ENCODE results near the gene CAND2. TPM values are rescaled to one million over a fixed set of nuclear protein-coding genes. Genes with fewer than 3 reads are reported as not detected.

Gene CAND2
- under 1 TPM; 0.05 to 0.09 TPM for total RNA-seq

- H3K9me3 Mint-ChIP-seq (ENCODE audit: low read depth): no peaks in the 10 kb centered on the region
- no peak within 1 kb of the TSS for H3K27ac Mint-ChIP-seq
- DNase-seq (peak; percentile 38), ATAC-seq (peak; percentile 73)
- CTCF ChIA-PET: interaction anchor here (0.7 to 3.0 kb wide), 6 partner anchors 9 to 1155 kb away, joined by 3 to 15 read pairs (median 4); partner anchors contain the start of gene RPL32
- no peaks in the 10 kb centered on the region for H3K36me3 Mint-ChIP-seq
- peak within 1 kb of the TSS; percentile 26 for H3K4me3 Mint-ChIP-seq
- H3K4me1 Mint-ChIP-seq: peaks cover 3% of the 10 kb centered on the region
- H3K27me3 Mint-ChIP-seq: peaks cover 29% of the 10 kb centered on the region
These were observed at the start of gene CAND2 for GRCh38 chr3:12796171-12797123. TSS of gene CAND2 (plus strand) at chr3:12796680. CDS start at chr3:12796721, 41 bp downstream.

GRCh38 chr3:12748477-12748876 lies 48.0 kb upstream of the CAND2 start:
- Mint-ChIP-seq H3K27ac (no peak overlapping the region), H3K4me1 (peaks cover 11% of the 10 kb centered on the region), H3K27me3 (peaks cover 24% of the 10 kb centered on the region), H3K9me3 (ENCODE audit: low read depth) (no peaks in the 10 kb centered on the region), H3K36me3 (no peaks in the 10 kb centered on the region), H3K4me3 (no peak overlapping the region)
- ATAC-seq (no peak), DNase-seq (no peak)
- CTCF ChIA-PET: interaction anchor here (0.7 kb wide), 1 partner anchor 319 kb away, joined by 3 read pairs; no protein-coding TSS in a partner anchor

- H3K27me3 Mint-ChIP-seq: peaks cover 19% of the 10 kb centered on the region
- CTCF ChIA-PET: no interaction called here
- no peaks in the 10 kb centered on the region for H3K36me3 Mint-ChIP-seq
- no peak overlapping the region for H3K4me3 Mint-ChIP-seq
- H3K4me1 Mint-ChIP-seq: peaks cover 11% of the 10 kb centered on the region
- ATAC-seq (no peak), DNase-seq (no peak)
- no peak overlapping the region for H3K27ac Mint-ChIP-seq
- no peaks in the 10 kb centered on the region for H3K9me3 Mint-ChIP-seq (ENCODE audit: low read depth)
These were observed 46.3 kb upstream of the CAND2 start for GRCh38 chr3:12750223-12750622.

- CTCF ChIA-PET: no interaction called here
These were observed 45.8 kb upstream of the CAND2 start for GRCh38 chr3:12750658-12751071.

GRCh38 chr3:12751571-12751970 lies 44.9 kb upstream of the CAND2 start:
- ATAC-seq: no peak
- CTCF ChIA-PET: no interaction called here

More at GRCh38 chr3:12750658-12751071, 45.8 kb upstream of the CAND2 start:
- no peaks in the 10 kb centered on the region for H3K9me3 Mint-ChIP-seq (ENCODE audit: low read depth)
- ATAC-seq (peak; percentile 82), DNase-seq (peak; percentile 73)
- no peak overlapping the region for H3K27ac Mint-ChIP-seq
- no peak overlapping the region for H3K4me3 Mint-ChIP-seq
- H3K4me1 Mint-ChIP-seq: peaks cover 11% of the 10 kb centered on the region
- H3K27me3 Mint-ChIP-seq: peaks cover 21% of the 10 kb centered on the region
- no peaks in the 10 kb centered on the region for H3K36me3 Mint-ChIP-seq

GRCh38 chr3:12752102-12752501 lies 44.4 kb upstream of the CAND2 start:
- no peak overlapping the region for H3K27ac Mint-ChIP-seq
- peaks cover 11% of the 10 kb centered on the region for H3K4me1 Mint-ChIP-seq
- DNase-seq (no peak), ATAC-seq (no peak)
- H3K36me3 Mint-ChIP-seq: no peaks in the 10 kb centered on the region
- CTCF ChIA-PET: no interaction called here
- peaks cover 24% of the 10 kb centered on the region for H3K27me3 Mint-ChIP-seq
- no peaks in the 10 kb centered on the region for H3K9me3 Mint-ChIP-seq (ENCODE audit: low read depth)
- H3K4me3 Mint-ChIP-seq: no peak overlapping the region

More at GRCh38 chr3:12751571-12751970, 44.9 kb upstream of the CAND2 start:
- no peaks in the 10 kb centered on the region for H3K9me3 Mint-ChIP-seq (ENCODE audit: low read depth)
- no peak overlapping the region for H3K4me3 Mint-ChIP-seq
- no peak overlapping the region for H3K27ac Mint-ChIP-seq
- peaks cover 11% of the 10 kb centered on the region for H3K4me1 Mint-ChIP-seq
- peaks cover 21% of the 10 kb centered on the region for H3K27me3 Mint-ChIP-seq
- H3K36me3 Mint-ChIP-seq: no peaks in the 10 kb centered on the region
- no peak for DNase-seq

- H3K9me3 Mint-ChIP-seq (ENCODE audit: low read depth): no peaks in the 10 kb centered on the region
- H3K27ac Mint-ChIP-seq: no peak overlapping the region
- H3K36me3 Mint-ChIP-seq: no peaks in the 10 kb centered on the region
- H3K4me1 Mint-ChIP-seq: peaks cover 11% of the 10 kb centered on the region
- DNase-seq (no peak), ATAC-seq (no peak)
- peaks cover 24% of the 10 kb centered on the region for H3K27me3 Mint-ChIP-seq
- CTCF ChIA-PET: no interaction called here
- no peak overlapping the region for H3K4me3 Mint-ChIP-seq
These were observed 43.7 kb upstream of the CAND2 start for GRCh38 chr3:12752809-12753208.

GRCh38 chr3:12753275-12754028 lies 43.0 kb upstream of the CAND2 start:
- Mint-ChIP-seq H3K9me3 (ENCODE audit: low read depth) (no peaks in the 10 kb centered on the region), H3K4me1 (peaks cover 11% of the 10 kb centered on the region), H3K36me3 (no peaks in the 10 kb centered on the region), H3K27ac (no peak overlapping the region), H3K4me3 (no peak overlapping the region), H3K27me3 (peaks cover 20% of the 10 kb centered on the region)
- CTCF ChIA-PET: no interaction called here
- ATAC-seq: no peak
- DNase-seq: no peak

- ATAC-seq (no peak), DNase-seq (no peak)
- Mint-ChIP-seq H3K36me3 (no peaks in the 10 kb centered on the region), H3K27ac (no peak overlapping the region), H3K4me3 (no peak overlapping the region), H3K27me3 (peaks cover 20% of the 10 kb centered on the region), H3K4me1 (peaks cover 15% of the 10 kb centered on the region), H3K9me3 (ENCODE audit: low read depth) (no peaks in the 10 kb centered on the region)
- CTCF ChIA-PET: no interaction called here
These were observed 42.2 kb upstream of the CAND2 start for GRCh38 chr3:12754313-12754712.

GRCh38 chr3:12755754-12756153 lies 40.7 kb upstream of the CAND2 start:
- Mint-ChIP-seq H3K27me3 (peaks cover 23% of the 10 kb centered on the region), H3K9me3 (ENCODE audit: low read depth) (no peaks in the 10 kb centered on the region), H3K36me3 (no peaks in the 10 kb centered on the region), H3K4me3 (no peak overlapping the region), H3K4me1 (peaks cover 7% of the 10 kb centered on the region), H3K27ac (no peak overlapping the region)
- DNase-seq (no peak), ATAC-seq (no peak)
- CTCF ChIA-PET: interaction anchor here (1.6 kb wide), 1 partner anchor 31 kb away, joined by 5 read pairs; no protein-coding TSS in a partner anchor

GRCh38 chr3:12756175-12756574 lies 40.3 kb upstream of the CAND2 start:
- no peaks in the 10 kb centered on the region for H3K36me3 Mint-ChIP-seq
- CTCF ChIA-PET: interaction anchor here (1.6 kb wide), 1 partner anchor 31 kb away, joined by 5 read pairs; no protein-coding TSS in a partner anchor
- no peak overlapping the region for H3K4me3 Mint-ChIP-seq

GRCh38 chr3:12756635-12757034 lies 39.8 kb upstream of the CAND2 start:
- Mint-ChIP-seq H3K4me1 (peaks cover 3% of the 10 kb centered on the region), H3K27ac (no peak overlapping the region), H3K36me3 (no peaks in the 10 kb centered on the region), H3K27me3 (peaks cover 26% of the 10 kb centered on the region), H3K4me3 (no peak overlapping the region), H3K9me3 (ENCODE audit: low read depth) (no peaks in the 10 kb centered on the region)
- ATAC-seq: no peak
- CTCF ChIA-PET: interaction anchor here (1.6 kb wide), 1 partner anchor 30 kb away, joined by 5 read pairs; no protein-coding TSS in a partner anchor
- no peak for DNase-seq

More at GRCh38 chr3:12756175-12756574, 40.3 kb upstream of the CAND2 start:
- DNase-seq (no peak), ATAC-seq (no peak)
- H3K27me3 Mint-ChIP-seq: peaks cover 23% of the 10 kb centered on the region
- H3K9me3 Mint-ChIP-seq (ENCODE audit: low read depth): no peaks in the 10 kb centered on the region
- no peak overlapping the region for H3K27ac Mint-ChIP-seq
- peaks cover 3% of the 10 kb centered on the region for H3K4me1 Mint-ChIP-seq

- CTCF ChIA-PET: interaction anchor here (0.5 to 1.3 kb wide), 2 partner anchors 133 to 638 kb away, joined by 3 read pairs; no protein-coding TSS in a partner anchor
- Mint-ChIP-seq H3K4me3 (no peak overlapping the region), H3K27me3 (peaks cover 26% of the 10 kb centered on the region), H3K27ac (no peak overlapping the region), H3K9me3 (ENCODE audit: low read depth) (no peaks in the 10 kb centered on the region), H3K36me3 (no peaks in the 10 kb centered on the region), H3K4me1 (peaks cover 3% of the 10 kb centered on the region)
- ATAC-seq (no peak), DNase-seq (no peak)
These were observed 38.3 kb upstream of the CAND2 start for GRCh38 chr3:12758025-12758781.

All from activated CD8-positive, alpha-beta memory T cell treated with anti-CD3 and anti-CD28 coated beads, Interleukin-2, amount 10 ng/mL, durations not matched to agents 7 days and 5 days (primary cell).